HCT116 (cell line): ENCODE data around the gene TH. TPM values are rescaled to one million over a fixed set of nuclear protein-coding genes. Genes with fewer than 3 reads are reported as not detected.

Experiments
- ATAC-seq: fragments of 200-7000 bp; cut with Tn5 transposase; 2 replicates; pipeline ENCODE4 v1.9.1; 2020; ENCODE audit warnings: mild to moderate bottlenecking, moderate library complexity
- BruUV-seq: library from RNA; stranded (reverse); fragments of 400-500 nt; replicated peaks from 2 replicates; lab custom pipeline; 2021; lab: Mats Ljungman, UMichigan
- CTCF ChIA-PET: fragments of 300-600 bp; sonication (Branson Sonifier 250); formaldehyde crosslinking; loops from one replicate; lab custom pipeline; 2021; ENCODE audit warnings: antibody characterized with exemption; lab: Charles Lee
- POLR2A ChIA-PET: fragments of 300-600, 350-600 bp; sonication (Branson Sonifier 250); formaldehyde crosslinking; loops from one replicate; lab custom pipeline; 2021; ENCODE audit warnings: antibody characterized with exemption; lab: Charles Lee
- RAD21 ChIA-PET, 2 experiments: fragments of 300-600 bp; sonication (Branson Sonifier 250); formaldehyde crosslinking; loops; one replicate each; lab custom pipeline; 2023; ENCODE audit warnings: low total read pairs in 2 of 2; ENCODE audit not compliant: uncharacterized antibody in 2 of 2, unreplicated experiment in 2 of 2, low non-redundant PET in 1 of 2; lab: Charles Lee
- DNase-seq: peaks from one replicate; pipeline ENCODE4 v3.0.0-alpha.2; 2010; ENCODE audit warnings: low read depth, low spot score
- H2AFZ ChIP-seq: fragments of 200-600 bp; shearing (Covaris generic), sonication (generic); 2 replicates; pipeline ENCODE4 v1.6.1; 2017; ENCODE audit warnings: low read depth, mixed run types, mixed read lengths, antibody characterized with exemption, low read length; ENCODE audit not compliant: poor library complexity, severe bottlenecking
- H3K27ac ChIP-seq: 2 replicates; pipeline ENCODE4 v1.5.1; 2012; ENCODE audit warnings: low read depth, low read length
- H3K27me3 ChIP-seq: fragments of 200-600 bp; sonication (generic); 2 replicates; pipeline ENCODE4 v1.6.1; 2016; ENCODE audit warnings: mixed run types, low read length, mixed read lengths; ENCODE audit not compliant: insufficient read depth
- H3K36me3 ChIP-seq, 2 experiments: fragments of 200-500 bp in 1 of 2; fragments of 200-600 bp in 1 of 2; sonication (Bioruptor generic) in 1 of 2; sonication (generic) in 1 of 2; 2 replicates each; pipeline versions ENCODE4 v1.5.1 to v1.6.1; 2014 to 2016; ENCODE audit warnings: low read length in 2 of 2, inconsistent platforms in 1 of 2, mixed read lengths in 1 of 2, mixed run types in 1 of 2; ENCODE audit not compliant: insufficient read depth in 2 of 2, control insufficient read depth in 1 of 2
- H3K4me1 ChIP-seq, 2 experiments: fragments of 200-600 bp in 1 of 2; sonication (generic) in 1 of 2; 2 replicates each; pipeline versions ENCODE4 v1.5.1 to v1.6.1; 2012 to 2017; ENCODE audit warnings: low read length in 2 of 2, inconsistent platforms in 1 of 2, mild to moderate bottlenecking in 1 of 2, mixed read lengths in 1 of 2, mixed run types in 1 of 2, moderate library complexity in 1 of 2; ENCODE audit not compliant: insufficient read depth in 2 of 2, control insufficient read depth in 1 of 2
- H3K4me2 ChIP-seq: fragments of 200-600 bp; sonication (generic); 2 replicates; pipeline ENCODE4 v1.6.1; 2017; ENCODE audit warnings: mixed run types, low read length, mixed read lengths
- H3K4me3 ChIP-seq, 2 experiments: fragments of 200-600 bp in 1 of 2; sonication (generic) in 1 of 2; replicated peaks in 1 of 2; 2 replicates each; pipeline ENCODE4 v1.5.1; 2011 to 2016; ENCODE audit warnings: low read length in 2 of 2, control low read depth in 1 of 2, low read depth in 1 of 2, mild to moderate bottlenecking in 1 of 2, mixed read lengths in 1 of 2, mixed run types in 1 of 2
- H3K79me2 ChIP-seq: fragments of 200-600 bp; sonication (generic); 2 replicates; pipeline ENCODE4 v1.6.1; 2017; ENCODE audit warnings: mild to moderate bottlenecking, mixed run types, low read length, moderate library complexity, mixed read lengths; ENCODE audit not compliant: insufficient read depth
- H3K9ac ChIP-seq: fragments of 200-600 bp; sonication (generic); 2 replicates; pipeline ENCODE4 v1.6.1; 2016; ENCODE audit warnings: low read length, mixed read lengths
- H3K9me2 ChIP-seq: fragments of 200-600 bp; sonication (generic), shearing (Covaris generic); 2 replicates; pipeline ENCODE4 v1.6.1; 2017; ENCODE audit warnings: mixed run types, mild to moderate bottlenecking, moderate library complexity; ENCODE audit not compliant: insufficient read depth
- H3K9me3 ChIP-seq, 2 experiments: fragments of 200-500 bp in 1 of 2; fragments of 200-600 bp in 1 of 2; sonication (Bioruptor generic) in 1 of 2; sonication (generic) in 1 of 2; 2 replicates each; pipeline ENCODE4 v1.6.1; 2014 to 2017; ENCODE audit warnings: low read length in 2 of 2, mixed read lengths in 2 of 2, inconsistent platforms in 1 of 2, low read depth in 1 of 2, mild to moderate bottlenecking in 1 of 2, mixed run types in 1 of 2, moderate library complexity in 1 of 2; ENCODE audit not compliant: control insufficient read depth in 1 of 2, insufficient read depth in 1 of 2
- H4K20me1 ChIP-seq: fragments of 200-600 bp; sonication (generic), shearing (Covaris generic); 2 replicates; pipeline ENCODE4 v1.6.1; 2017; ENCODE audit warnings: mixed run types, mild to moderate bottlenecking, moderate library complexity; ENCODE audit not compliant: insufficient read depth
- EGR1 ChIP-seq: IDR thresholded peaks from 2 replicates; pipeline ENCODE4 v1.6.1; 2012; ENCODE audit warnings: low read depth
- EZH2phosphoT487 ChIP-seq: fragments of 200-600 bp; IDR thresholded peaks from 2 replicates; pipeline ENCODE4 v1.6.1; 2018; ENCODE audit warnings: antibody characterized with exemption, borderline replicate concordance
- MAX ChIP-seq: IDR thresholded peaks from 2 replicates; pipeline ENCODE4 v1.6.1; 2012
- TCF7L2 ChIP-seq: IDR thresholded peaks from 2 replicates; pipeline ENCODE4 v1.7.0; 2011; ENCODE audit warnings: borderline replicate concordance, inconsistent platforms; ENCODE audit not compliant: insufficient read depth, insufficient read length; ENCODE audit errors: extremely low read depth
- ZNF274 ChIP-seq: fragments of 200-500 bp; sonication (Bioruptor generic); IDR thresholded peaks from 2 replicates; pipeline ENCODE4 v1.6.1; 2014; ENCODE audit warnings: mild to moderate bottlenecking, low read depth, low read length, inconsistent platforms
- intact Hi-C: fragments of 100-400 bp; cut with micrococcal nuclease; formaldehyde crosslinking; loops from 2 replicates; pipeline ENCODE4 v1.10.0; 2022
- total RNA-seq: library from RNA; stranded (reverse); gene quantifications from one replicate; pipeline ENCODE4 v1.2.1, GENCODE V29; 2021; ENCODE audit not compliant: unreplicated experiment
- TF ChIP-seq, protein P1 (sequence below): IDR thresholded peaks from 2 replicates; pipeline ENCODE4 v1.6.1; 2012; ENCODE audit warnings: low read depth

The TH gene
- total RNA-seq, 1 experiment from 2014 or later: not detected

DNA sequence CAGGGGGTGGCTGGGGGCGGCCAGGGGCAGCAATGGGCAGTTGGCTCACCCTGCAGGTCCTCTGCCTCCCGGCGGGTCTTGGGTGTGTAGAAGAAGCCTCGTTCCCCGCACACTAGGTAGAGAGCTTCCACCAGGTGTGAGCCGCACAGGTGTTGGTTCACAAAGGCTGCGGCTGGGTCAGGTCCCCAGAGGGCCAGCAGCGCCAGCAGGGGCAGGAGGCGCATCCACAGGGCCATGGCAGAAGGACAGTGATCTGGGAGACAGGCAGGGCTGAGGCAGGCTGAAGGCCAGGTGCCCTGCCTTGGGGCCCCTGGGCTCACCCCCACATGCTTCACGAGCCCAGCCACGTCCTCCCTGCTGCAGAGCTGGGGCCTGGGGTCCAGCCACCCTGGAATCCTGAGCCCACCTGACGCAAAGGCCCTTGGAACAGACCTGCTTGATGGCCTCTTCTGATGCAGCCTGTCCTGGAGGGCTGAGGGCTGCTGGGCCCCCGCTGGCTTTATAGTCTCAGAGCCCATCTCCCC lies 10.8 kb downstream of the TH start, which contains the start of gene INS:
TSS of gene INS (minus strand) at position 474 of the 524 bp plus-strand sequence. CDS start at position 236, 238 bp downstream.
- no peak within 1 kb of the TSS for H3K27ac ChIP-seq
- intact Hi-C loops: no loop called here
- H3K4me1 ChIP-seq: no peaks in the 10 kb centered on the region
- no peaks in the 10 kb centered on the region for H3K79me2 ChIP-seq
- no peaks in the 10 kb centered on the region for H4K20me1 ChIP-seq
- TF ChIP-seq, protein P1, sequence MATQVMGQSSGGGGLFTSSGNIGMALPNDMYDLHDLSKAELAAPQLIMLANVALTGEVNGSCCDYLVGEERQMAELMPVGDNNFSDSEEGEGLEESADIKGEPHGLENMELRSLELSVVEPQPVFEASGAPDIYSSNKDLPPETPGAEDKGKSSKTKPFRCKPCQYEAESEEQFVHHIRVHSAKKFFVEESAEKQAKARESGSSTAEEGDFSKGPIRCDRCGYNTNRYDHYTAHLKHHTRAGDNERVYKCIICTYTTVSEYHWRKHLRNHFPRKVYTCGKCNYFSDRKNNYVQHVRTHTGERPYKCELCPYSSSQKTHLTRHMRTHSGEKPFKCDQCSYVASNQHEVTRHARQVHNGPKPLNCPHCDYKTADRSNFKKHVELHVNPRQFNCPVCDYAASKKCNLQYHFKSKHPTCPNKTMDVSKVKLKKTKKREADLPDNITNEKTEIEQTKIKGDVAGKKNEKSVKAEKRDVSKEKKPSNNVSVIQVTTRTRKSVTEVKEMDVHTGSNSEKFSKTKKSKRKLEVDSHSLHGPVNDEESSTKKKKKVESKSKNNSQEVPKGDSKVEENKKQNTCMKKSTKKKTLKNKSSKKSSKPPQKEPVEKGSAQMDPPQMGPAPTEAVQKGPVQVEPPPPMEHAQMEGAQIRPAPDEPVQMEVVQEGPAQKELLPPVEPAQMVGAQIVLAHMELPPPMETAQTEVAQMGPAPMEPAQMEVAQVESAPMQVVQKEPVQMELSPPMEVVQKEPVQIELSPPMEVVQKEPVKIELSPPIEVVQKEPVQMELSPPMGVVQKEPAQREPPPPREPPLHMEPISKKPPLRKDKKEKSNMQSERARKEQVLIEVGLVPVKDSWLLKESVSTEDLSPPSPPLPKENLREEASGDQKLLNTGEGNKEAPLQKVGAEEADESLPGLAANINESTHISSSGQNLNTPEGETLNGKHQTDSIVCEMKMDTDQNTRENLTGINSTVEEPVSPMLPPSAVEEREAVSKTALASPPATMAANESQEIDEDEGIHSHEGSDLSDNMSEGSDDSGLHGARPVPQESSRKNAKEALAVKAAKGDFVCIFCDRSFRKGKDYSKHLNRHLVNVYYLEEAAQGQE: no peak
- TF ChIP-seq EGR1: no peak
- TF ChIP-seq MAX: no peak
- TF ChIP-seq ZNF274: no peak
- no peak for TF ChIP-seq EZH2phosphoT487
- no peak for TF ChIP-seq TCF7L2
- H3K27me3 ChIP-seq: no peaks in the 10 kb centered on the region
- POLR2A ChIA-PET: no interaction called here
- no peak within 1 kb of the TSS for H2AFZ ChIP-seq
- H3K9me2 ChIP-seq: no peaks in the 10 kb centered on the region
- H3K9me3 ChIP-seq: no peaks in the 10 kb centered on the region
- H3K9ac ChIP-seq: no peak within 1 kb of the TSS
- BruUV-seq: no TSS peak
- no peaks in the 10 kb centered on the region for H3K36me3 ChIP-seq
- DNase-seq (no peak), ATAC-seq (no peak)
- no peak within 1 kb of the TSS for H3K4me2 ChIP-seq
- CTCF ChIA-PET: interaction anchor here (0.7 kb wide), 1 partner anchor 153 kb away, joined by 3 read pairs; no protein-coding TSS in a partner anchor
- RAD21 ChIA-PET: no interaction called here
- H3K4me3 ChIP-seq: no peak within 1 kb of the TSS
